Measurements from ENCODE around the gene NUDT9.
"Not testable (repeated sequence)": the region's sequence is repeated elsewhere in the genome, so short reads cannot be mapped to it uniquely, and the experiment has no call there.

Gene NUDT9

GRCh38 chr4:87445964-87446363, 23.6 kb downstream of the NUDT9 start:
- Histone ChIP-seq H3K9me3 (ENCODE audit: low read length) (no peaks in the 10 kb centered on the region), H2AFZ (ENCODE audit: low read depth, low read length) (no peak overlapping the region), H3K36me3 (ENCODE audit: insufficient read depth, low read length) (peaks cover 55% of the 10 kb centered on the region), H3K4me3 (ENCODE audit: low read length) (no peak overlapping the region), H3K27me3 (ENCODE audit: insufficient read depth, low read length) (no peaks in the 10 kb centered on the region), H3K4me1 (ENCODE audit: insufficient read depth, low read length) (no peaks in the 10 kb centered on the region)

- not testable (repeated sequence) for H3K4me3 ChIP-seq (ENCODE audit: low read length); H3K4me1 ChIP-seq (ENCODE audit: insufficient read depth, low read length); H2AFZ ChIP-seq (ENCODE audit: low read depth, low read length); H3K9me3 ChIP-seq (ENCODE audit: low read length); H3K27me3 ChIP-seq (ENCODE audit: insufficient read depth, low read length)
- peaks cover 55% of the 10 kb centered on the region for H3K36me3 ChIP-seq (ENCODE audit: insufficient read depth, low read length)
These were observed 24.0 kb downstream of the NUDT9 start for GRCh38 chr4:87446375-87446774.

- no peaks in the 10 kb centered on the region for H3K9me3 ChIP-seq (ENCODE audit: low read length)
- H3K27me3 ChIP-seq (ENCODE audit: insufficient read depth, low read length): no peaks in the 10 kb centered on the region
- no peak overlapping the region for H3K4me3 ChIP-seq (ENCODE audit: low read length)
- peaks cover 30% of the 10 kb centered on the region for H3K36me3 ChIP-seq (ENCODE audit: insufficient read depth, low read length)
- H3K4me1 ChIP-seq (ENCODE audit: insufficient read depth, low read length): no peaks in the 10 kb centered on the region
- H2AFZ ChIP-seq (ENCODE audit: low read depth, low read length): no peak overlapping the region
These were observed 29.2 kb downstream of the NUDT9 start for GRCh38 chr4:87451537-87451936.

GRCh38 chr4:87458913-87459312, 36.5 kb downstream of the NUDT9 start:
- Histone ChIP-seq H2AFZ (ENCODE audit: low read depth, low read length) (no peak overlapping the region), H3K4me1 (ENCODE audit: insufficient read depth, low read length) (no peaks in the 10 kb centered on the region)

GRCh38 chr4:87461281-87461700, 38.9 kb downstream of the NUDT9 start:
- Histone ChIP-seq H3K27me3 (ENCODE audit: insufficient read depth, low read length) (no peaks in the 10 kb centered on the region), H3K4me1 (ENCODE audit: insufficient read depth, low read length) (no peaks in the 10 kb centered on the region), H3K9me3 (ENCODE audit: low read length) (peaks cover 6% of the 10 kb centered on the region), H2AFZ (ENCODE audit: low read depth, low read length) (no peak overlapping the region), H3K4me3 (ENCODE audit: low read length) (no peak overlapping the region), H3K36me3 (ENCODE audit: insufficient read depth, low read length) (peaks cover 15% of the 10 kb centered on the region)

More at GRCh38 chr4:87458913-87459312, 36.5 kb downstream of the NUDT9 start:
- Histone ChIP-seq H3K4me3 (ENCODE audit: low read length) (no peak overlapping the region), H3K36me3 (ENCODE audit: insufficient read depth, low read length) (peaks cover 22% of the 10 kb centered on the region), H3K27me3 (ENCODE audit: insufficient read depth, low read length) (no peaks in the 10 kb centered on the region), H3K9me3 (ENCODE audit: low read length) (peaks cover 6% of the 10 kb centered on the region)

- Histone ChIP-seq H3K4me1 (ENCODE audit: insufficient read depth, low read length) (no peaks in the 10 kb centered on the region), H3K4me3 (ENCODE audit: low read length) (no peak overlapping the region), H3K36me3 (ENCODE audit: insufficient read depth, low read length) (peaks cover 15% of the 10 kb centered on the region), H3K9me3 (ENCODE audit: low read length) (peaks cover 6% of the 10 kb centered on the region), H3K27me3 (ENCODE audit: insufficient read depth, low read length) (no peaks in the 10 kb centered on the region), H2AFZ (ENCODE audit: low read depth, low read length) (no peak overlapping the region)
These were observed 39.7 kb downstream of the NUDT9 start for GRCh38 chr4:87462102-87462501.

- no peaks in the 10 kb centered on the region for H3K27me3 ChIP-seq (ENCODE audit: insufficient read depth, low read length)
- H3K9me3 ChIP-seq (ENCODE audit: low read length): no peaks in the 10 kb centered on the region
- H2AFZ ChIP-seq (ENCODE audit: low read depth, low read length): no peak overlapping the region
- no peaks in the 10 kb centered on the region for H3K36me3 ChIP-seq (ENCODE audit: insufficient read depth, low read length)
- H3K4me3 ChIP-seq (ENCODE audit: low read length): no peak overlapping the region
- no peaks in the 10 kb centered on the region for H3K4me1 ChIP-seq (ENCODE audit: insufficient read depth, low read length)
These were observed 43.5 kb downstream of the NUDT9 start for GRCh38 chr4:87465739-87466366.

GRCh38 chr4:87469390-87469789, 47.0 kb downstream of the NUDT9 start:
- Histone ChIP-seq H2AFZ (ENCODE audit: low read depth, low read length) (no peak overlapping the region), H3K4me1 (ENCODE audit: insufficient read depth, low read length) (no peaks in the 10 kb centered on the region), H3K9me3 (ENCODE audit: low read length) (no peaks in the 10 kb centered on the region), H3K27me3 (ENCODE audit: insufficient read depth, low read length) (no peaks in the 10 kb centered on the region), H3K4me3 (ENCODE audit: low read length) (no peak overlapping the region), H3K36me3 (ENCODE audit: insufficient read depth, low read length) (no peaks in the 10 kb centered on the region)

- no peak overlapping the region for H2AFZ ChIP-seq (ENCODE audit: low read depth, low read length)
- H3K9me3 ChIP-seq (ENCODE audit: low read length): no peaks in the 10 kb centered on the region
- H3K27me3 ChIP-seq (ENCODE audit: insufficient read depth, low read length): no peaks in the 10 kb centered on the region
- H3K4me3 ChIP-seq (ENCODE audit: low read length): no peak overlapping the region
- H3K4me1 ChIP-seq (ENCODE audit: insufficient read depth, low read length): no peaks in the 10 kb centered on the region
- no peaks in the 10 kb centered on the region for H3K36me3 ChIP-seq (ENCODE audit: insufficient read depth, low read length)
These were observed 54.6 kb downstream of the NUDT9 start for GRCh38 chr4:87476934-87477333.

GRCh38 chr4:87478732-87479250, 56.4 kb downstream of the NUDT9 start:
- no peak overlapping the region for H3K4me3 ChIP-seq (ENCODE audit: low read length)
- H3K27me3 ChIP-seq (ENCODE audit: insufficient read depth, low read length): no peaks in the 10 kb centered on the region
- H3K36me3 ChIP-seq (ENCODE audit: insufficient read depth, low read length): no peaks in the 10 kb centered on the region
- no peaks in the 10 kb centered on the region for H3K9me3 ChIP-seq (ENCODE audit: low read length)
- H2AFZ ChIP-seq (ENCODE audit: low read depth, low read length): no peak overlapping the region
- no peaks in the 10 kb centered on the region for H3K4me1 ChIP-seq (ENCODE audit: insufficient read depth, low read length)

- H2AFZ ChIP-seq (ENCODE audit: low read depth, low read length): no peak overlapping the region
- H3K36me3 ChIP-seq (ENCODE audit: insufficient read depth, low read length): no peaks in the 10 kb centered on the region
- H3K27me3 ChIP-seq (ENCODE audit: insufficient read depth, low read length): no peaks in the 10 kb centered on the region
- H3K9me3 ChIP-seq (ENCODE audit: low read length): no peaks in the 10 kb centered on the region
- H3K4me1 ChIP-seq (ENCODE audit: insufficient read depth, low read length): no peaks in the 10 kb centered on the region
- no peak overlapping the region for H3K4me3 ChIP-seq (ENCODE audit: low read length)
These were observed 59.0 kb downstream of the NUDT9 start for GRCh38 chr4:87481377-87481776.

- H3K9me3 ChIP-seq (ENCODE audit: low read length); H3K4me1 ChIP-seq (ENCODE audit: insufficient read depth, low read length); H3K27me3 ChIP-seq (ENCODE audit: insufficient read depth, low read length); H2AFZ ChIP-seq (ENCODE audit: low read depth, low read length); H3K4me3 ChIP-seq (ENCODE audit: low read length); H3K36me3 ChIP-seq (ENCODE audit: insufficient read depth, low read length): not testable (repeated sequence)
These were observed 60.9 kb downstream of the NUDT9 start for GRCh38 chr4:87483247-87483646.

GRCh38 chr4:87488666-87489065, 66.3 kb downstream of the NUDT9 start:
- not testable (repeated sequence) for H3K36me3 ChIP-seq (ENCODE audit: insufficient read depth, low read length); H3K4me3 ChIP-seq (ENCODE audit: low read length); H3K27me3 ChIP-seq (ENCODE audit: insufficient read depth, low read length); H3K9me3 ChIP-seq (ENCODE audit: low read length); H2AFZ ChIP-seq (ENCODE audit: low read depth, low read length); H3K4me1 ChIP-seq (ENCODE audit: insufficient read depth, low read length)

- H3K27me3 ChIP-seq (ENCODE audit: insufficient read depth, low read length): no peaks in the 10 kb centered on the region
- H3K36me3 ChIP-seq (ENCODE audit: insufficient read depth, low read length): peaks cover 5% of the 10 kb centered on the region
- no peak overlapping the region for H2AFZ ChIP-seq (ENCODE audit: low read depth, low read length)
- H3K4me3 ChIP-seq (ENCODE audit: low read length): no peak overlapping the region
- H3K9me3 ChIP-seq (ENCODE audit: low read length): no peaks in the 10 kb centered on the region
- no peaks in the 10 kb centered on the region for H3K4me1 ChIP-seq (ENCODE audit: insufficient read depth, low read length)
These were observed 67.3 kb downstream of the NUDT9 start for GRCh38 chr4:87489678-87490077.
